Raji (cell line): ENCODE measurements around the gene TTC39B.

ENCODE experiments used
- POLR2A ChIP-seq: IDR thresholded peaks from 2 replicates; pipeline ENCODE4 v1.6.1; 2011; ENCODE audit warnings: low read depth, low read length, control low read depth; ENCODE audit not compliant: insufficient read depth

The TTC39B gene

DNA sequence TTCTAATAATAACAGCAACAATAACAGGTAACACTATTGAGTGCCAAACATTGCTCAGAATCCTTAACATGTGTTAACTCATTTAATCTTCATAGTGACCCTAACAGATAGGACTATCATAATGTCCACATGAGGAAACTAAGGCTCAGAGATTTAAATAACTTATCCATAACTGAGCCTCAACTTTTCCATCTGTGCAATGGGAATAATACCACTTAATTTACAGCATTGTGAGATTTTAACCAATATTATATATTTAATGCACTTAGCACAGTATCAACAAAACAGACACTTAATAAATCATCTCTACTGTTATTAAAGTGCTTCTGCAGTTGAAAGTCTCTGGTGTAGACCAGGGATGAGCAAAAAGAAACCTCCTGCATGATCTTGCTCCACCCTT, 28.2 kb downstream of the TTC39B start:
- TF ChIP-seq POLR2A: no peak

GRCh38 chr9:15278091-15278687, 28.8 kb downstream of the TTC39B start:
- TF ChIP-seq POLR2A: no peak

GRCh38 chr9:15277400-15278090, 29.5 kb downstream of the TTC39B start:
- TF ChIP-seq POLR2A: no peak

DNA sequence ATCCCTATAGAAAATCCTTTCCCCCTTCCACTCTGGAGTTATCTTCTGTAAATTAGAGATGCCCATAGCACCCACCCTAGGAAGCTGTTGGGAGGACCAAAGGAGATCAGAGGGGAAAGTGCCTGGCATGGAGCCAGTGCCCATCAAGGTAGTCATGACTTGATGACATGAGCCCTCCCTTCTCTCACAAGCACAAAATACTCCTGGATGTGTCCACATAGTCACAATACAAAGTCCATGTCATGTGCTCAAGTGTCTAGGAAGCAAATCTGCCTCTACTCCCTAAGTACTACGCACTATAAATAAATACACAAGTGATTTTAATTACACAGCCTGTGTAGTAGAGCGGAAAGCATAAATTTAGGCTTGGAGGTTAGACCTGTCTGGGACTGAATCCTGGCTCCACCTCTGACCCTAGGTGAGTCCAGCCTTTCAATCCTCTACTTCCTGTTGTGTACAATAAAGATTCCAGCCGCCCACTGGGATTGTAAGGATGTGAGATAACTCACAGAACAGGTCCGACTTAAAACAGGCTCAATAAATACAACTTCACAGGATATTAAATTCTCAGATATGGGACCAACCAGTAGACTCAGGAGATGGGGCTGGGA, 30.6 kb downstream of the TTC39B start:
- TF ChIP-seq POLR2A: no peak

DNA sequence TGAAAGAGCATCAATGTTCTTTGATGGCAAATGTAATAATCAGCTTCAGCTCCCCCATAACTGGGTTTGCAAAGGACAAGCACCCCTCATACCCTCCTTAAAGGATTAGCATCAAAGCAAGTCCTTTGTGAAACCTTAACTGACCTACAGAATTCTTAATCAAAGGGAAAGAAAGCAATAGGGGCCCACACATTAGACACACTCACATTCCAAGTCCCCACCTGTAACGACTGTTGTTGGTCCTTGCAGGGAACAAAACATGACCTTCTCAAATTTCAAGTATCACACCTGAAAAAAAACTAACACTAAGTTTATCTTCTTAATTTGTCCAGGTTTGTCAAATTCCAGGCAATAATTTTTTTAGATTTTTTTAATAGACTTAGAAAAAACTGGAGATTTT, 32.6 kb downstream of the TTC39B start:
- TF ChIP-seq POLR2A: no peak

DNA sequence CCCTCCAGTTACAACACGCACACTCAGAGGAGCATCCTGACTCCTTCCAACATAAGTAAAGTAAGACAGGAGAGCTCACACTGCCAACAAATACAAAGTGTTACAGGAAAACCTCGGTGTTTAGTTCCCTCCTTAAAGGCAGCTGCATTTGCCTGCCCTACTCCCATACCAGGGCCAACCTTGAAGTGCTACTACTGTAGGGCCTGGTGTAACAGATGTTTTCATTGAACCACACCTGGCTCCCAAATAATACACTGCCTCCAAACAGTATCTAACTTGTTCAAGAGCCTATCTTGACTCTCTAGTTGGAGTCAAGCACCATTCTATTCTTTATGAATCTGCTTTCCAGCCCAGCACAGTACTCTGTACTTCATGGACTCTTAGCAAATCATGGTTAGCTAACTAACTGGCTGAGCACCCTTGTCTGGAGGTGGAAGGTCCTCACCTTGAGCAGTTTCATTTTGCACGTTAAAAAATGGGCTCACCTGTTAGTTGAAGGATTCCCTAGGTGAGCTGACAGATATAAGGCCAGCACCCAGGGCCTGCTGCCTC, 34.6 kb downstream of the TTC39B start:
- TF ChIP-seq POLR2A: no peak

GRCh38 chr9:15271403-15271802, 35.6 kb downstream of the TTC39B start:
- no peak for TF ChIP-seq POLR2A

DNA sequence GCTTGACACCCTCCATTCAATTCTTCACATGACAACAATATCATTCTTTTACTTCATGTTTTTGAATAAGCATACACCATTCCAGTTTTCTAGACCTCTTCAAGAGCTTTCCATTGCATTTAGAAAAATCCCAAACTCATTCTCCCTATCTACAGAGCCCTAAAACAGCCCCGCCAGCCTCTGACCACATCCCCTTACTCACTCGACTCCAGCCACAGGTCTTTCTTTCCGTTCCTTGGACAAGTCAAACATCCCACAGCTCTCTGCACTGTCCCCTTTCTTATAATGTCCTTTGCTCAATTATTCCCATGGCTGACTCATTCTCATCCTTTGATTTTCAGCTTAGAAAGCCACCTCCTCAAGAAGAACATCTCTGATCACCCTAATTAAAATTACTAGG, 38.2 kb downstream of the TTC39B start:
- TF ChIP-seq POLR2A: no peak

DNA sequence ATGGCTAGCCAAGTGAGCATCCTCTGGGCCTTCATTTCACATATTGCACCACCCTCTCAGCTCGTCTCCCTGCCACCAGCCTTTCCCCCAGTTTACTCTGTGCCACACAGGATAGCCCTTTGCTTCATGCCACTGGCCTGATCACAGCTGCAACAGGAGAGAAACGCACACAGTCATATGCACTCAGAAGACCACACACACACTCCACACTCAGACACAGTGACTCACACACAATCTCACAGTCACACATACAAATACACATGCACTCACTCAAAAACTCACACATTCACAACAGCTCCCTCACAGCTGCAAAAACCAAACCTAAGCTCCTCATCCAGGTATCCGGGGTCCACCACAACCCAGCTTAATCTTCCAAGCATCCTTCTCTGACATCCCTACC, 38.7 kb downstream of the TTC39B start:
- no peak for TF ChIP-seq POLR2A

- TF ChIP-seq POLR2A: no peak
Measured at GRCh38 chr9:15264918-15265317, 42.1 kb downstream of the TTC39B start.

- no peak for TF ChIP-seq POLR2A
Measured at GRCh38 chr9:15262581-15262980, 44.4 kb downstream of the TTC39B start.

DNA sequence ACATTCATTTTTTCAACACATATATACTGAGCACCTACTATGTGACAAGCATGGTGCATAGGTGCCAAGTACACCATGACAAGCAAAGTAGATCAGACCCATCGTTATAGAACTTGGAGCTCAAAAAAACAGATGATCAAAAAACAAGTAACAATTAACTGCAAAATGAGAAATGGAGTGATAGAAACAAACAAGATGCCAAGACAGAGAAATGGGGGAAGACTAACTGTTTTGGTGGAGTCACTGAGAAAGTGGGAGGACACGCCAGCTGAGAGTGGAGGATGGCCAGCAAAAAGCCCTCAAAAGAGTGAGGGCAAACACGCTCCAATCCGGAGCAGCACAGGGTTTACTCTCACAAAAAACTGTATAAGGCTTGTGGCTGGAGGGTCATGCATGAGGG, 50.6 kb downstream of the TTC39B start:
- TF ChIP-seq POLR2A: no peak

- TF ChIP-seq POLR2A: no peak
Measured at GRCh38 chr9:15253786-15254185, 53.2 kb downstream of the TTC39B start.

- TF ChIP-seq POLR2A: no peak
Measured at GRCh38 chr9:15253197-15253596, 53.8 kb downstream of the TTC39B start.

DNA sequence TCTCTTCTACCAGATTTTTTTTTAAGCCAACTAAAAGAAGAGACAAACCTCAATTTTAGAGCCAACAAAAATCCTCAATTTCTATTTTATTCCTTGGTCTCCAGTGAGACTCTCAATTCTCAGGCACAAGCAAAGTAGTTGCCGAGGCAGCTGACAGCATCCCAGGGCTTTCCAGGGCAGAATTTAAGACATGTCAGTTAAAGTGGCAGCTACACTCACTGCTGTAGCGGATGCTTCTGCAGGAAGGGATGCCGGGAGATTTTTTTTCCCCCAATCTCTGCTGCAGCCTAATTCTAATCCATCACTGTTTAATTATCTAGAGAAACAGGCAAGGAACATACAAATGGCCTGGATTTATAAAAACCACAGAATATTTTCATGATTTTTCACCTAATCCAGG, 57.0 kb downstream of the TTC39B start:
- TF ChIP-seq POLR2A: no peak
